Measurements from ENCODE around the gene OFD1.

OFD1 gene

GRCh38 chrX:13752646-13753045, 18.1 kb downstream of the OFD1 start:
- no peak for DNase-seq

- DNase-seq = no peak
These were observed 20.2 kb downstream of the OFD1 start for GRCh38 chrX:13754765-13755164.

- no peak for DNase-seq
These were observed 20.7 kb downstream of the OFD1 start for GRCh38 chrX:13755254-13755653.

- DNase-seq = no peak
These were observed 21.8 kb downstream of the OFD1 start for GRCh38 chrX:13756381-13756780.

- no peak for DNase-seq
These were observed 24.7 kb downstream of the OFD1 start for GRCh38 chrX:13759152-13759718.

- DNase-seq = no peak
These were observed 25.9 kb downstream of the OFD1 start for GRCh38 chrX:13760426-13760825.

- no peak for DNase-seq
These were observed 27.3 kb downstream of the OFD1 start for GRCh38 chrX:13761606-13762414.

- DNase-seq = peak; percentile 4
These were observed 28.9 kb downstream of the OFD1 start for GRCh38 chrX:13763489-13763888.

- DNase-seq = no peak
These were observed 29.7 kb downstream of the OFD1 start for GRCh38 chrX:13764281-13764680.

- DNase-seq = no peak
These were observed 30.2 kb downstream of the OFD1 start for GRCh38 chrX:13764765-13765164.

GRCh38 chrX:13768939-13769338, 34.4 kb downstream of the OFD1 start:
- DNase-seq = no peak

- no peak for DNase-seq
These were observed 35.5 kb downstream of the OFD1 start for GRCh38 chrX:13770013-13770535.

GRCh38 chrX:13774696-13775095, 40.1 kb downstream of the OFD1 start:
- peak; percentile 1 for DNase-seq

GRCh38 chrX:13775837-13776236, 41.3 kb downstream of the OFD1 start:
- DNase-seq = no peak

GRCh38 chrX:13776387-13776786, 41.8 kb downstream of the OFD1 start:
- DNase-seq = no peak

GRCh38 chrX:13778916-13779315, 44.4 kb downstream of the OFD1 start:
- no peak for DNase-seq

GRCh38 chrX:13780868-13781427, 46.4 kb downstream of the OFD1 start:
- no peak for DNase-seq

- DNase-seq = peak; percentile 62
These were observed 51.5 kb downstream of the OFD1 start for GRCh38 chrX:13786048-13786447.

GRCh38 chrX:13790206-13791131, 55.9 kb downstream of the OFD1 start:
- no peak for DNase-seq

- no peak for DNase-seq
These were observed 56.6 kb downstream of the OFD1 start for GRCh38 chrX:13791145-13791544.

- DNase-seq = peak; percentile 12
These were observed 57.0 kb downstream of the OFD1 start for GRCh38 chrX:13791559-13791958.

GRCh38 chrX:13793897-13794296, 59.3 kb downstream of the OFD1 start:
- DNase-seq = no peak

GRCh38 chrX:13794417-13794816, 59.9 kb downstream of the OFD1 start:
- DNase-seq = no peak
